Pulmonary artery endothelial cell (primary cell): ENCODE data around the gene FCRL5. TPM values are rescaled to one million over a fixed set of nuclear protein-coding genes. Genes with fewer than 3 reads are reported as not detected.
"Not testable (repeated sequence)": the region's sequence is repeated elsewhere in the genome, so short reads cannot be mapped to it uniquely, and the experiment has no call there.

Experiments
- DNase-seq: peaks from one replicate; pipeline ENCODE4 v3.0.0-alpha.2; 2011; ENCODE audit warnings: low read depth, low spot score
- total RNA-seq: library from RNA; depleted of rRNA; stranded (reverse); fragments of >200 nt; gene quantifications from 2 replicates; pipeline ENCODE4 v1.2.3, GENCODE V29; 2014

Gene FCRL5
- total RNA-seq: under 0.01 TPM in 1 of 2 replicates, not detected in the other

DNA sequence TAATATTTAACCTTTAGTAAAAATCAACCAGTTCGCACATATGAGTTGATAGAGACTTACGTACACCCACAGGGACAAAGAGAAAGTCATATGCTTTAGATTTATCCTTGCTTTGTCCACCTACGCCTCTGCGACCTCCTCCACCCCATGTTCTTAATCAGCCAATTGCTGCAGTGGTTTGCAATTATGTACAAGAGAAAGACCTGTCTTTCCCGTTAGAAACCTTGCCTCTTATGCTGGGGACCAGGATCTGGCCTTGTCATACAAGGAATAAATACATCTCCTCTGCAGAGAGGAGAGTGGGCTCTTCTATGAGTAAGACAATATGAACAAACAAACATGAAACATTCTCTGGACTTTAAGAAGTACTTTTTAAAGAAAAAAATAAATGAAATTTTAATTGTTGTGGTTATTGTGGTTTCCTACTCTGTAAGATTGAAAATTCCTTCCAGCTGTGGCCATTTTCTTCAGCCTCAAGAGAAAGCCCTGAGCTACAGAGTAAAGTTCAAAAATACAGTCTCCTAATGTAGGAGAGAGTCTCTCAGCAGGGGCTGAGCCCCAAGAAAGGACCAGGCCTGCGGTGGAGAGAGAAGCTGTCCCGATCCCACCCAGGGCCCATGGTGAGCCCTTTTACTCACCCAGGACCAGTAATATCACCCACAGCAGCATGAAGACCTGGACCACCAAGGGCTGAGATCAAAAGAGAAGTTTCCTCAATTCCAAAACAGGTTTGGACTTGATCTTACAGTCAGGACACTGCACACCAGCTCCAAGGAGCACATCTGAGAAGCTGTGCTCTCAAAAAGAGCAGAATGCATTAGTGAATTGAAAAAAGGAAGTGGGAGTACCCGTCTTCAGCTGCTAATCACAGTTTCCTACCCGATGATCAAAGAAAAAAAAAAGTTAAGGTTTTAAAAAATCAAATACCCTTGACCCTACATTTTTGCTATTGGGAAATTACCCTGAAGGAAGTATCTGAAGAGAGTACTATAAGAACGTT, at the start of gene FCRL5:
Gene FCRL5, minus strand, starts transcription at position 822 of the 1,000 bp plus-strand sequence. Its CDS starts 153 bp downstream, at position 669.
- no peak for DNase-seq

DNA sequence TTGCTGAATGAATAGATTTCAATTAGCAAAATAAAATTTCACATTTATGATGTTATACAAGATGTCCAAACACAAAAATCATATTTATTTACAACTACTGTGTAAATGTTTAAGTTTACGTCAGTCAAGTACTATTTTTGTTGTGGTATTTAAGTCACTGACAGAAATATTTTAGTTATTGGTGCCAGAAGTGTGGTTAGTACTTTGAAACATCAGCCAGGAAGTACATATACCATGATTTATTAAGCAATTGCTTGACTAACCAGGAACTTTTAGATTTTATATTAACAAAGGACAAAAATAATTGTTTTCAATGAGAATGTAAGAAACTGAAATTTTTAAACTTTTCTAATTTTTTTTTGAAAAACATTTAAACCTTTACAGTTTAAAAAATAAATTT, 47.9 kb upstream of the FCRL5 start:
- DNase-seq: no peak

DNA sequence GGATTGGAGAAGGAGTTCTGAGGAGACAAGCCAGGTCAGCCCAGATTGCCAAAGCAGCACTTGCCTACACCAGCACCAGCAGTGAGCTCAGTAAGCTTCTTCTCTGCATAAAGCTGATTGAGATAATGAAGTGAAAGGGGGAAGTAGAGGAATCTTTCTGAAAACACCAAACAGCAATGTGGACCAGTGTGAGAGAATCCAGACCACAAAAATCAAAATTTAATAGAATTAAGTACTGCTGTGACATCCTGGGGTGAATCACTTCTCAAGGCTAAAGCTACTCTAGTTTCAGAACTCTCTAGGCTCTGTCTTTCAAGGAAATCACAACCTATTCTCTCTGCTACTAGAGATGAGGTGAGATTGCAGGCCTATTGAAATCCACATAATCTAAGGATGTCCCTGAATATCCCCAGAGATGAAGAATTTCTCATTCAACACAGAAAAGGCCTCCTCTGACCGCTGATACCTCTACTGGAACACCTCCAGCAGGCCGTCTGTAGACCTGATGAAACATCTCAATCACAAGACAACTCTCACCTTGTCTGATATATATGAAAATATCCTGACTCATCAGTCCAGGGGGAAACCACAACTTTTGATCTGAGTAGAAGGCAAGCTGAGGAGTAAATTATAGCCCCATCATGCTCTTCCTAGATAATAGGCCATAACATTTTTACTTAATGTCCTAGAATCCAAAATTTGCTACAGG, 45.8 kb upstream of the FCRL5 start, which contains the start of gene FCRL4:
Gene FCRL4, minus strand, starts transcription at position 127 of the 709 bp plus-strand sequence. CDS start 141 bp downstream, outside the sequence.
- no peak for DNase-seq

DNA sequence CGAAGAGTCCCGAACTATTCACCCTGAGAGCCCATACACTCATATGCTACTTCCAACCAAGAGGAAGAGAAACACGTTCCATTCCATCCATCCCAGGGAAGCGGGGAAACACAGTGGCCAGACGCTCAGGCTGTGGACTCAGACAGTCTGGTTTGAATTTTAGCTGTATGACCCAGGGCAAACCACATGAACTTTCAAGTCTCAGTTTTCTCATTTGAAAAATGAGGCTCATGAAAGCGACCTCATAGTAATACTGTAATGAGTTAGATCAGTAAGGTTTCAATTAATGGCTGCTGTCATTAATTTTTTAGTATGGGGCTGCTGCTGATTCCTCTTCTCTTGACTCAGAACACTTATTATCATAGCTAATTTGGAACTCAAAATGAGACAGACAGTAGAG, 44.1 kb upstream of the FCRL5 start:
- DNase-seq: no peak

- no peak for DNase-seq
These were observed 43.0 kb upstream of the FCRL5 start for GRCh38 chr1:157595356-157595755.

GRCh38 chr1:157585984-157586383, 33.7 kb upstream of the FCRL5 start:
- DNase-seq: no peak

DNA sequence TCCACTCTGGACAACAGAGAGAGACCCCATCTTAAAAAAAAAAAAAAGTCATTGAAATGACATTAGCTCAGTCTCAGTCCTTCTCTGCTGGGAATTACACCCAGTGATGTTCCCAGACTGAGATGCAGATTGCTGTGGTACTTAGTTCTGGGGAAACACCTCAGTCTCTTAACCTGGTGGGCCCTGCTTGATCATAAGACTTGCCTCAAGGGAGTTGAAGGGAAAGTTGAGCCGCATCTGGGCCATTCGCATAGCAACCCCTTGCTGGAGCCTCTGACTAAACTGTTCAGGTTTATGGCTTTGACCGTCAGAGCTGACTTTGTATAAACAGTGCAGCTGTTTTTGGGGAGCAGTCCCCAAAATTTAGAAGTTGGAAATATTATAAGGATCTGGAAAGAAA, 32.2 kb upstream of the FCRL5 start:
- no peak for DNase-seq

DNA sequence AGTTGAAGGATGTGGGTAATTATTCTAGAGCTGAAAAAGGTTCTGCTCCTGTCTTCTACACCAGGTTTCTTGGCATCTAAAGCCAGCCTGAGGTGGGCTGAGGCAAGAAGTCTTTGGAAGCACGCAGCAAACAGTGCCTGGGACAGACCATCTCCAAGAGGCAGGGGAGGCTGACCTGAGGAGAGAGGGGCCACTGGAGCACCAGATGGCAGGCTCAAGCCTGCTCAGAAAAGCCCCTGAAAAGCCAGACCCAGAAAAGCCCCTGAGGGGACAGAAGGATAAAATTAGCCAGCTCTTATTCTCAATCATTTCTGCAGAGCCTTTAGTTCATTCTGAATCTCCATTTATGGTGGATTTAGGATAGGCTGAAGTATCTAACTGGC, 28.5 kb upstream of the FCRL5 start:
- DNase-seq: no peak

DNA sequence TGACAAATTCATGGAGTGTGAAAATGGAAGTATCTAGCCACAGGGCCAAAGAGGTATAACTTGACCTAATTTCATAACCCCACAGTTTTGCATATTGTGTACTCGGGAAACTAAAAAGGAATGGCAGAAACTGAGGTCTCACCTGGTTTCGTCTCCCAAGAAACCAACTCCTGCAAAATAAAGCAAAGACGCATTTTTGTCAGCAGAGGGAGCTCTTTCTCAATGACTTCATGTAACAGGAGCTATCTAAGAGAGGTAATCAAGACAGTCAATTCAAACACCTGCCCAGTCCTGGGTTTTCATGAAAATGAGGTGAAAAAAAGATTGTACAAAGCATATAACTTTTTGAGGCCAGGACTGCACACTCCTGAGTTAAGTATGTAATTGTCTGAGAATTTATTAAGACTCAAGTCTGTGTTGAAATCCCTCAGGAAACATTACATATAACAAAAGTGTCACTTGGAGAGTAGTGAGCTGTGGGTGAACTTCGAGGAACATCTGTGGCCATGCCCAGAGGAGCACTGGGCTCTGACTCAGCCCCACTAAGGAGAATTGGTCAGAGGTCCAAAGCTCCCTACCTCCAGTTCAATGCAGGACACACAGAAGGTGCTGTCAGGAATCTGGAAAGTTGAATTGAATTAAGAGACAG, 28.0 kb upstream of the FCRL5 start:
- peak; percentile 4 for DNase-seq

DNA sequence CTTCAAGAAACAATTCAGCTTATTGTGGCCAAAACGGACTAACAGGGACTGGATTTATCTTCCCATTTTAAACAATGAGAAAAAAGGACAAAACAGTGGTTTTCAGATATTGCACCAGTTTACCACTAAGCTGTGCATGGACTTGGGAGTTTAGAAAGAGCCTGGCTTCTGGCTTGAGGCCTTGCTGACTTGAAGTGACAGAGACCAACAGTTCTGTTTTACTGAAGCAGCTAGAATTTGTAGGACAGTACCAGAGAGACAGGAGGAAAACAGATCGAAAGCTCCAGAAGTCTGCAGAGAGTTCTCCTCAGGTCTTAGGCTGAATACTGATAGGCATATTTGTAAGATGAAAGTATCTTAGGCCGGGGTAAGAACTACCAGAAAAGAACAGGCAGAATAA, 25.1 kb upstream of the FCRL5 start:
- DNase-seq: no peak

GRCh38 chr1:157575744-157576143, 23.4 kb upstream of the FCRL5 start:
- no peak for DNase-seq

DNA sequence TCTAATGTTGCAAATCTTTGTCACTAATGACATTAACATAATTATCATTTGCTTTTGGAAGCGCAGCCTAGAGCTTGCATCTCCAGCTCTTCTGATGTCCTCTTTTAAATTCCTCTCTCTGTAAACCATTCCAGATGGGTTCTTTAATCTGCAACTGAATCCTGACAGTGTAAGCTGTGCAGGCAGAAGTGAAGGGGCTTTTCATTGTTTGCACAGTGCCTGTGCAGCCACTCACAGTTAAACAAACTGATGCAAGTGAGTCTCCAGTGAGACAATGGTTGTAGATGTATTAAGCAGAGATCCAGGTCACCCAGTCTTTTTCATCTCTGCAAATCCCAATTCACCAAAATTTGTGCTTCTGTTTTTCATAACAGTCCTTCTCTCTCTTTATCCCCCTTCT, 22.5 kb upstream of the FCRL5 start:
- DNase-seq: no peak

- no peak for DNase-seq
These were observed 14.4 kb upstream of the FCRL5 start for GRCh38 chr1:157566484-157567300.

DNA sequence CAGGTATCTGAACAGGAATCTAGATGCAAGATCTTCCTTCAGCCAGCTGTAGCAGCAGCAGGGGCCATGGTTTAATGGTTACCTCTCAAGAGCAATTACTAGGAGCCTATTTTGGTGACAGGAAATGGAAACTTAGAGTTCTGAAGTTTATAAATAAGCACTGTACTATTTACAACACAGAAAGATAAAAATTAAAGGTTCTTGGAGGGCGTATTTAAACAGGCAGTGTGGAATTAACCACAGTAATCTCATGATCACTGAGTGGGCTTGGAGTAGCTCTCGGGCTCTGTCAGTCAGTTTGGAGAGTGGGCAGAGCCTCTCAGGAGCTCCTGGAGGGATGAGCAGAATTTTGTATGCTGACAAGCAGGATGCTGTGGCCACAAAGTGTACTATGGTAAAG, 10.2 kb upstream of the FCRL5 start:
- DNase-seq: no peak

DNA sequence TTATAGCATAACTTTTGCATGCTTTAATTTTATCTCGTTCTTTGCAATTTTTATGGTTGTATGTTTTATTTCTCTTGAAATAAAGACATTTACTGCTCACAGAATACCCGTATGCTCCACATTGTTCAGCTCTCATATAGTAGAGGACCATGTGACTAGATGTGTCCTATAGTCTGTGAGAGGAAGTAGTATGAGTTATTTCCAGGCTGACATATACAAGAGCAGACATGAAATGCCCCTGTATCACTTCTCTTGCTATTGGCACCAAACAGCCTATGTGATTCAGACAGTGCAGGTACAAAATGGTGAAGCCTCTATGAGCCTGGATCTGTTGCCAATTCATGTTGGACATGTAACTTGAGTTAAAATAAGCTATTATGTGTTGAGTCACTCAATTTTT, 5.8 kb upstream of the FCRL5 start:
- DNase-seq: no peak

DNA sequence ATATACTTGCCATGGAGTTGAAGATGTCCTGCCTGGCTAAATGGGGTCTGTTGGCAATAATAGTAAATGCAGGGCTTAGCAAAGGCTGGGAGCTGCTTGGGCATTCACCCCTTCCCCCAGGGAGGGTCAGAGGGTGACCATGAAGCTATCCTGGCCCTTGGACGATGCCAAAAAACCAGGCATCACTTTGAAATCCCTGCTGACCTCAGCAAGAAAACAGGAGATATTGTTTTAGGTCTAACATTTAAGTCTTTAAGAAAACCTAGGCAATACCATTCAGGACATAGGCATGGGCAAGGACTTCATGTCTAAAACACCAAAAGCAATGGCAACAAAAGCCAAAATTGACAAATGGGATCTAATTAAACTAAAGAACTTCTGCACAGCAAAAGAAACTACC, 4.2 kb downstream of the FCRL5 start:
- DNase-seq: not testable (repeated sequence)

- DNase-seq: no peak
These were observed 9.6 kb downstream of the FCRL5 start for GRCh38 chr1:157542676-157543075.

DNA sequence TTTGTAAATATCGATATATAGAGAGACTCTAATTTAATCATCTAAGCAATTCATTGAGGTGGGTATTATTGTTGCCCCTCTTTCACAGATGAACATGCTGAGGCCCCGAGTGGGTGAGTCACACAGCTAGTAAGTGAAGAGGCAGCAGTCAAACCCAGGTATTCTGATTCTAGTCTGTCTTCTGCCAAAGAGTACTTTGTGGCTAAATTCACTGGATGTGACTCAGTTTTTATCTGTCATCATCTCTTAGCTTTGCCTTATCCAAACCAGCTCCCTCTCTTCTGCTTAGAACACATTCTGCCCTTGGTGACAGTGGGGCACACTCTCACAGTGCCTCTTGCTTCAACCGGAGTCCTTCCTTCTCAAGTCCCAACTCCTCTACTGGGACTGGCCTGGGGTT, 11.5 kb downstream of the FCRL5 start:
- no peak for DNase-seq

DNA sequence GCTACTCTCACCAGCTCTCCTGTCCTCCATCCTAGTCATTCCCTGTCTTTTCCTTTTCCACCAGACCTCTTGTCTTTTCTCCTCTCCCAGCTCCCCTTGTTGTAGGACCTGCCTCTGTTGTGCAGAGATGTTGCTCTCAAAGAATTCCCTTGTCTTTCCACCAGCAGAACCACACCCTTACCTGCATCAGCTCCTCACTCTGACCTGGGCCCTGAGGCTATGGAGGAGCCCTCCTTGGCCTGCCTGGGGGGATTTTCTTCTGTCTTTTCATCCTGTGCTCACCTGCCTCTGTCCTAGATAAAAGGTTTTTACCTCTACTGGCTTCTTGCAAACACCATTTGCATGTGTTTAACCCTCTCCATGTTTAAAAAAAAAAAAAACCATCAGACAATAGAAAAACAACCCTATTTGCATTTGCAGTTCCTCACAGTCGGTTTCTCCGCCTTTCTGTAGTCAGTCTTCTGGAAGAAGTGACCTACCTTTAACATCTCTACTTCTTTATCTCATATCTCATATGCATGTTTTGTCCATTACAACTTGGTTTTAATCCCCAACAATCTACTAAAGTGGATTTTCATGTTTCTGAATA, 12.1 kb downstream of the FCRL5 start:
- no peak for DNase-seq

DNA sequence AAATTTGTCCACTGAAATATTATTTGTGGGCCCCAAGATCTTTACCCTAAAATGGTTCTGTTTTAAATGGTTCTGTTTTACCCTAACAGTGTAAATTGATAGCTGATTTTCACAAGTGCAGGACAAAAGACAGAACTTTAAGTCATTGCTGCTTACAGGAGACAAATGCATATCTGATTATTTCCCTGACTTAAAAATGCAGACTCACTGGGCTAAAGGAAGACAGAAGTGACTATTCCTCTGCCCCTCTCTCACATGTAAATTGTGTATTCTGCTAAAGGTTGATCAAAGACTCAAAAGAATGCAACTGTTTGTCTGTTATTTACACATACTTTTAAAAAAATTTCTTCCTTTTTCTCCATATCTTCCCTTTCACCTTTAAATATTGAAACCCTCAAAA, 12.7 kb downstream of the FCRL5 start:
- DNase-seq: no peak

DNA sequence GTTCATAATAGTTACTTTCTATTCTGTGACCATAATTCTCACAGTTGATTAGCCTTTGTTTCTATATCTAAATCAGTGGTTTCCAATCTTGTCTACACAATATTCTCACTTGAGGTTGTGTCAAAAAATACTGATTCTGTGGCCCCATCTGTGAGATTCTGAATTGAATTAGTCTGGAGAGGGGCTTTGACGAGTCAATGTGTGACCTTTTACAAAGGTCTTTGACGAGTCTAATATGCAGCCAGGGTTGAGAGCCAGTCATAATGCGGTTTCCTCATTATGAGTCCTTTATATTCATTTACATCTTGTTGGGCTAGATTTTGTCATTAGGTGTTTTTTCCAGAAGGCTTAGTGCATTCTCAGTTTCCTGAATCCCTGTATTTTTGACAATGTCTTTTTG, 19.7 kb downstream of the FCRL5 start:
- no peak for DNase-seq
